OCI-M2 (cell line): Measurements from ENCODE around the gene CALML5.

Experiments
- DNase-seq: peaks from one replicate; lab custom pipeline; 2025; ENCODE audit not compliant: unreplicated experiment; lab: John Stamatoyannopoulos, UW

Gene CALML5, protein sequence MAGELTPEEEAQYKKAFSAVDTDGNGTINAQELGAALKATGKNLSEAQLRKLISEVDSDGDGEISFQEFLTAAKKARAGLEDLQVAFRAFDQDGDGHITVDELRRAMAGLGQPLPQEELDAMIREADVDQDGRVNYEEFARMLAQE

DNA sequence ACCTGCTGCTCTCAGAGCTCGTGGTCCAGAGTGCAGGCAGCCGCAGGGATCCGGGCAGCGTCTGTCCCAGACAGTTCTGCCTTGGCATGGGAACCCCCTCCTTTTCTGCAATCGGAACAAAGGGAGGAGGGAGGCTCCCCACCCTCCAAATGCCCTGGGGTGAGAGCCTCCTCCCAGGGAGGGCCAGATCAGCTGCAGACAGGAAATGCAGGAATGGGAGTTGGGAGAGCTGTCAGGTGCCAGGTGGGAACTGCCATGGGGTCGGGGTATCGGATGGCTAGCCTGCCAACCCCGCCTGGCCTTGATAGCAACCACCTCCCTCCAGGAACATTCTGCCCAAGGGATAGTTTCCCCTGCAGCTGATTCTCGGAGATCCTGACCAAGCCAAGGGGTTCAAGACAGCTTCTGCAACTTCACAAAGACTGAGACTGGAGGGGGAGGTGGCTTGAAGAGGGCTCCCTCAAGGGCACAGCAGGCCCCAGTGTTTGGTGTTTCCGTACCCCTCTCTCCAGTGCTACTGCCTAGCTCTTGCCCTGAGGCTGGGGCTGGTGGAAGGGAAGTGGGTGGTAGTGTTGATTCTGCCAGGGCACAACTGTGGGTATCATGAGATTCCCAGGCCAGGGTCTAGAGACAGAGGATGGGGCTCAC is at the start of gene CALML5:
Gene CALML5, minus strand, starts transcription at position 78 of the 648 bp plus-strand sequence. CDS start 132 bp downstream, outside the sequence.
- no peak for DNase-seq

- DNase-seq, result no peak
Observed at GRCh38 chr10:5547931-5548660, 48.7 kb upstream of the CALML5 start.

- no peak for DNase-seq
Observed at GRCh38 chr10:5547681-5547930, 48.2 kb upstream of the CALML5 start.

- no peak for DNase-seq
Observed at GRCh38 chr10:5546891-5547680, 47.7 kb upstream of the CALML5 start.

GRCh38 chr10:5545778-5546710 is 46.7 kb upstream of the CALML5 start:
- no peak for DNase-seq

DNA sequence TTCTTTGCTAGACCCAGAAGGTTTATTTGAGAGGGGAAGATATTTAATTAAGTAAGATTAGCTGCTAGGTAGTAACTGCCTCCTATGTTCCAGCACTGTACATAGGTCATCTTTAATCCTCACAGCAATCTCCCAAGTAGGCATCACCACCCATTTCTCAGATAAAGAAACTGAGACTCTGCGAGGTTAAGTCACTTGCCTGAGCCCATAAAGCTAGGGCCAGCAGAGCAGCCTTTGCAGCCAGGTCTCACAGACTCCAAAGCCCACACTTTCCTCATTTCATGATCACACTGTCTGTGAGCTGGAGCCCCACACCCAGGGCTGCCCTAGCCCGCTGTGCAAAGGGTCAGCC is 46.0 kb upstream of the CALML5 start:
- no peak for DNase-seq

- no peak for DNase-seq
Observed at GRCh38 chr10:5545011-5545410, 45.6 kb upstream of the CALML5 start.

- DNase-seq, result no peak
Observed at GRCh38 chr10:5544216-5544805, 44.9 kb upstream of the CALML5 start.

- DNase-seq, result no peak
Observed at GRCh38 chr10:5543623-5544022, 44.3 kb upstream of the CALML5 start.

GRCh38 chr10:5542100-5542499 is 42.7 kb upstream of the CALML5 start:
- DNase-seq, result no peak

DNA sequence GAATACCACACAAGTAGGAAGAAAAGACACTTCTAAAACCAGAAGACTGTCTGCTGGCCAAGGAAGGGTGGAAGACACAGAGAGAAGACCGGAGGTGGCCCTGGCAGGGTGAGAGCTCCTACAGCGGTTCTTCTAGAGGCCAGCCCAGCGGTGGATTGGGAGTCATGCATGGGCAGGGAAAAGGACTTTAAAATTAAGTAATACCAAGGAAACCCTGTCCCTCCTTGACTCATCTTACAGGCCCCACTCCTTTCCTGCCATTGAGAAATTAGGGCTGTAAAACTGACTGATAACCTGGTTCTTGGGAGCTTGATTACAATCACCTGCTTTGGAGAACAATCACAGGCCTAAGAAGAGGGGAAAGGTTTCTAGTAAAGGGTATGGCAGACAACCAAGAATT is 41.5 kb upstream of the CALML5 start:
- DNase-seq, result no peak

- no peak for DNase-seq
Observed at GRCh38 chr10:5540080-5540479, 40.7 kb upstream of the CALML5 start.

- DNase-seq, result no peak
Observed at GRCh38 chr10:5538892-5539651, 39.7 kb upstream of the CALML5 start.

GRCh38 chr10:5538446-5538845 is 39.1 kb upstream of the CALML5 start:
- DNase-seq, result no peak

- no peak for DNase-seq
Observed at GRCh38 chr10:5537684-5538083, 38.3 kb upstream of the CALML5 start.

- no peak for DNase-seq
Observed at GRCh38 chr10:5536486-5537081, 37.2 kb upstream of the CALML5 start.

DNA sequence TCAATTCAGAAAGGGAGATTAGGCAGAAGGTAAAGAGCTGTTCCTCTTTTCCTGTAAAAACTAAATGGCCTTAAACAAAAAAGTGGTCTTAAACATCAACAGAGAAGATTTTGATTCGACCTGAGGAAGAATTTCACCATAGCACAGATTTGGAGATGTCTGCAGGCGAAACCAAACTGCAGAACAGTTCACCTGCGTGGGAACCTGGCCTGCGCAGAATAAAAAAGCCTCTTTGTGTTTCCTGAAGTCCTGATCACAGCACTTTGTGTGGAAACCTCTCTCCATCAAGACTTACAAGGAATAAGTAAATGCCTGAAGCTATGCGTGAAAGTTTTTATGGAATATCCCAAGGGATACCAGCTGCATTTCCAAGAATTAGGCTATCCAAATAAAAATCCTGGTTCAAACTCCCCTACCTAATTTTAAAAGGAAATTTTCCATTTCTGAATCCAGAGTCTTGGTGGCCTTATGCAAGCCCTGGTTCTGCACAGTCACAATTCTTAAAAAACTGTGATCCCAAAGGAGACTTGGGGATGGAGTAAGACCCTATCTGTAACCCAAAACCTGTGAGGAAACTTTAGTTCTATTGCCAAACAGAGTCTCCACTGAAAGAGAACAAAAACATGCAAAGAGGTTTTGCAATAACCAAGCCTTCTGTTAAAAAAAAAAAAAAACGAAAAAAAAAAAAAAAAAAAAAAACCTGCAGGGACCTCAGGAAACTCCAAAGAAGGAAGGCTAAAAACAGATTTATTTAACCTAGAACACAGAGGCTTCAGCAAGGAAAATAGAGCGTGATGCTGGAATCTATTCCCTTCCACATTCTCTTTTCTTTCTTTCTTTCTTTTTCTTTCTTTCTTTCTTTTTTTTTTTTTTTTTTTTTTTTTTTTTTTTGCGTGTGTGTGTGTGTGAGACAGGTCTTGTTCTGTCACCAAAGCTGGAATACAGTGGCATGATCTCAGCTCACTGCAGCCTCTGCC is 35.8 kb upstream of the CALML5 start:
- no peak for DNase-seq
